H9 (cell line): ENCODE data around the gene CEP126. TPM values are rescaled to one million over a fixed set of nuclear protein-coding genes. Genes with fewer than 3 reads are reported as not detected.

ENCODE experiments used
- DNase-seq: peaks from one replicate; pipeline ENCODE4 v3.0.0-alpha.2; 2017
- H2AFZ ChIP-seq: one replicate; pipeline ENCODE4 v1.6.1; 2013; ENCODE audit warnings: mild to moderate bottlenecking, low read length, control low read depth, moderate library complexity
- H2AK5ac ChIP-seq: 2 replicates; pipeline ENCODE4 v1.6.1; 2013; ENCODE audit warnings: low read length, control low read depth, mixed read lengths; ENCODE audit not compliant: insufficient read length
- H2BK120ac ChIP-seq: one replicate; pipeline ENCODE4 v1.6.1; 2013; ENCODE audit warnings: low read depth, mild to moderate bottlenecking, low read length, control low read depth, inconsistent platforms; ENCODE audit not compliant: poor library complexity, severe bottlenecking
- H2BK12ac ChIP-seq: 2 replicates; pipeline ENCODE4 v1.6.1; 2013; ENCODE audit warnings: low read length, control low read depth, mixed read lengths, low read depth; ENCODE audit not compliant: insufficient read length
- H2BK15ac ChIP-seq: 2 replicates; pipeline ENCODE4 v1.6.1; 2013; ENCODE audit warnings: low read depth, low read length, control low read depth
- H2BK20ac ChIP-seq: one replicate; pipeline ENCODE4 v1.6.1; 2013; ENCODE audit warnings: low read depth, mild to moderate bottlenecking, low read length, control low read depth, inconsistent platforms; ENCODE audit not compliant: poor library complexity, severe bottlenecking
- H2BK5ac ChIP-seq: 2 replicates; pipeline ENCODE4 v1.6.1; 2013; ENCODE audit warnings: low read length, control low read depth, mixed read lengths; ENCODE audit not compliant: insufficient read length
- H3K14ac ChIP-seq: 2 replicates; pipeline ENCODE4 v1.6.1; 2013; ENCODE audit warnings: low read length, control low read depth; ENCODE audit not compliant: insufficient read depth
- H3K18ac ChIP-seq: 2 replicates; pipeline ENCODE4 v1.6.1; 2013; ENCODE audit warnings: low read depth, mild to moderate bottlenecking, mixed read lengths, low read length, control low read depth; ENCODE audit not compliant: insufficient read length
- H3K23ac ChIP-seq: 2 replicates; pipeline ENCODE4 v1.6.1; 2013; ENCODE audit warnings: low read length, control low read depth, mixed read lengths, low read depth; ENCODE audit not compliant: insufficient read length
- H3K23me2 ChIP-seq: 2 replicates; pipeline ENCODE4 v1.6.1; 2013; ENCODE audit warnings: low read depth, mild to moderate bottlenecking, mixed read lengths, low read length, control low read depth; ENCODE audit not compliant: insufficient read length, poor library complexity, severe bottlenecking
- H3K27ac ChIP-seq: 2 replicates; pipeline ENCODE4 v1.5.1; 2013; ENCODE audit warnings: low read length, control low read depth, mixed read lengths, low read depth; ENCODE audit not compliant: insufficient read length
- H3K27me3 ChIP-seq: 2 replicates; pipeline ENCODE4 v1.6.1; 2013; ENCODE audit warnings: low read length, control low read depth, inconsistent platforms; ENCODE audit not compliant: insufficient read depth
- H3K4ac ChIP-seq: 2 replicates; pipeline ENCODE4 v1.6.1; 2013; ENCODE audit warnings: low read depth, mild to moderate bottlenecking, control low read depth, inconsistent platforms, low read length, moderate library complexity
- H3K4me1 ChIP-seq: 2 replicates; pipeline ENCODE4 v1.6.1; 2013; ENCODE audit warnings: low read length, control low read depth, inconsistent platforms; ENCODE audit not compliant: insufficient read depth
- H3K4me2 ChIP-seq: 2 replicates; pipeline ENCODE4 v1.6.1; 2013; ENCODE audit warnings: low read length, control low read depth, mixed read lengths; ENCODE audit not compliant: insufficient read length, insufficient read depth
- H3K56ac ChIP-seq: 2 replicates; pipeline ENCODE4 v1.6.1; 2013; ENCODE audit warnings: low read depth, mild to moderate bottlenecking, mixed read lengths, low read length, control low read depth; ENCODE audit not compliant: insufficient read length
- H3K79me1 ChIP-seq: 2 replicates; pipeline ENCODE4 v1.6.1; 2013; ENCODE audit warnings: low read depth, mild to moderate bottlenecking, moderate library complexity, low read length, control low read depth, inconsistent platforms; ENCODE audit not compliant: insufficient read depth, poor library complexity, severe bottlenecking
- H3K79me2 ChIP-seq: 2 replicates; pipeline ENCODE4 v1.6.1; 2013; ENCODE audit warnings: low read length, control low read depth, inconsistent platforms; ENCODE audit not compliant: insufficient read depth
- H3K9ac ChIP-seq: 2 replicates; pipeline ENCODE4 v1.6.1; 2013; ENCODE audit warnings: low read length, control low read depth, mixed read lengths; ENCODE audit not compliant: insufficient read length; ENCODE audit errors: extremely low read depth
- H3K9me3 ChIP-seq: one replicate; pipeline ENCODE4 v1.6.1; 2013; ENCODE audit warnings: low read depth, low read length, inconsistent platforms; ENCODE audit not compliant: control insufficient read depth
- H3T11ph ChIP-seq: one replicate; pipeline ENCODE4 v1.6.1; 2013; ENCODE audit warnings: mild to moderate bottlenecking, low read length, control low read depth, inconsistent platforms
- H4K20me1 ChIP-seq: one replicate; pipeline ENCODE4 v1.6.1; 2013; ENCODE audit not compliant: control insufficient read depth, insufficient read length, insufficient read depth
- H4K5ac ChIP-seq: 2 replicates; pipeline ENCODE4 v1.6.1; 2013; ENCODE audit warnings: low read depth, mild to moderate bottlenecking, mixed read lengths, low read length, control low read depth; ENCODE audit not compliant: insufficient read length
- H4K8ac ChIP-seq: replicated peaks from 2 replicates; pipeline ENCODE4 v1.6.1; 2013; ENCODE audit warnings: low read length, control low read depth, mixed read lengths, low read depth; ENCODE audit not compliant: insufficient read length
- H4K91ac ChIP-seq: 2 replicates; pipeline ENCODE4 v1.6.1; 2013; ENCODE audit warnings: low read depth, mild to moderate bottlenecking, moderate library complexity, mixed read lengths, low read length, control low read depth; ENCODE audit not compliant: insufficient read length
- H3K27ac Mint-ChIP-seq, 3 experiments: 2 replicates in 2 of 3; 3 replicates in 1 of 3; pipeline ENCODE4 v1.8.0; 2020 to 2021; ENCODE audit warnings: mixed read lengths in 3 of 3, mild to moderate bottlenecking in 1 of 3, moderate library complexity in 1 of 3
- H3K27me3 Mint-ChIP-seq: 2 replicates; pipeline ENCODE4 v1.8.0; 2021; ENCODE audit warnings: low read depth, mild to moderate bottlenecking, moderate library complexity, mixed read lengths
- H3K36me3 Mint-ChIP-seq, 3 experiments: 2 replicates in 2 of 3; 3 replicates in 1 of 3; pipeline ENCODE4 v1.8.0; 2020 to 2021; ENCODE audit warnings: low read depth in 3 of 3, mixed read lengths in 3 of 3; ENCODE audit not compliant: insufficient read depth in 1 of 3
- H3K4me1 Mint-ChIP-seq, 2 experiments: 2 replicates each; pipeline ENCODE4 v1.8.0; 2020; ENCODE audit warnings: mixed read lengths in 2 of 2
- H3K4me3 Mint-ChIP-seq, 2 experiments: 2 replicates in 1 of 2; 3 replicates in 1 of 2; pipeline ENCODE4 v1.8.0; 2020 to 2021; ENCODE audit warnings: mild to moderate bottlenecking in 2 of 2, mixed read lengths in 2 of 2, moderate library complexity in 1 of 2
- H3K9me3 Mint-ChIP-seq, 2 experiments: 2 replicates in 1 of 2; 3 replicates in 1 of 2; pipeline ENCODE4 v1.8.0; 2020; ENCODE audit warnings: mild to moderate bottlenecking in 2 of 2, mixed read lengths in 2 of 2, moderate library complexity in 1 of 2
- CTCF ChIP-seq: fragments of 200-600 bp; sonication (generic); conservative IDR thresholded peaks from 3 replicates; pipeline ENCODE4 v1.8.0; 2021; ENCODE audit warnings: antibody characterized with exemption, mild to moderate bottlenecking
- WGBS: extraction: QIAGEN DNeasy Blood & Tissue Kit; methylation state at CpG from one replicate; pipeline ENCODE4 v1.1.7; 2013; ENCODE audit warnings: missing lambda C conversion rate, low lambda C conversion rate, mixed read lengths; ENCODE audit not compliant: insufficient read length; ENCODE audit errors: extremely low coverage; 5-methylcytosine and 5-hydroxymethylcytosine counted together
- total RNA-seq: library from RNA; stranded (reverse); gene quantifications from 2 replicates; pipeline ENCODE4 v1.2.1, GENCODE V29; 2021

Gene CEP126
- total RNA-seq, 1 experiment from 2014 or later = 1.2 TPM

DNA sequence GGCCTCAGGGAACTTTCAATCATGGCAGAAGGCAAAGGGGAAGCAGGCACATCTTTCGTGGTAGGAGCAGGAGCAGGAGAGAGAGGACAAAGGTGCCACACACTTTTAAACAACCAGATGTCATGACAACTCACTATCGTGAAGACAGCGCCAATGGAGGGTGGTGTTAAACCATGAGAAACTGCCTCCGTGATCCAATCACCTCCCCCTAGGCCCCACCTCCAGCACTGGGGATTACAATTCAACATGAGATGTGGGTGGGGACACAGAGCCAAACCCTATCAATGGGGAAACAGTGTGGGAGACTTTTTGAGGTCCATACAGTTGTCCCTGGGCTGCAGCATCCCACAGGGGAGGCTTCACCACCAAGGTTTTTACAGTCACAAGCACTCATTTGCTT, 90.5 kb downstream of the CEP126 start:
- H3K23ac ChIP-seq = no peak overlapping the region
- H3K4me1 Mint-ChIP-seq = peaks cover 8 to 10% of the 10 kb centered on the region in 2 experiments
- no peaks in the 10 kb centered on the region for H3K27me3 ChIP-seq
- H2BK20ac ChIP-seq = no peak overlapping the region
- H3K4ac ChIP-seq = no peak overlapping the region
- no peak overlapping the region for H2BK15ac ChIP-seq
- no peaks in the 10 kb centered on the region for H3K36me3 Mint-ChIP-seq
- no peak overlapping the region for H3K56ac ChIP-seq
- no peaks in the 10 kb centered on the region for H3K9me3 ChIP-seq
- no peaks in the 10 kb centered on the region for H3K9me3 Mint-ChIP-seq
- H2AFZ ChIP-seq = no peak overlapping the region
- no peak overlapping the region for H3K14ac ChIP-seq
- H4K20me1 ChIP-seq = no peaks in the 10 kb centered on the region
- no CpG with 5 or more reads among the region's 4 CpGs for WGBS
- peak overlapping the region in 2 of 3 experiments; percentile 35 to 65; a peak in 2 of 7 replicates for H3K27ac Mint-ChIP-seq
- no peak overlapping the region for H3T11ph ChIP-seq
- TF ChIP-seq CTCF = no peak
- no peaks in the 10 kb centered on the region for H3K79me1 ChIP-seq
- no peaks in the 10 kb centered on the region for H3K79me2 ChIP-seq
- H2BK12ac ChIP-seq = no peak overlapping the region
- no peak overlapping the region for H3K9ac ChIP-seq
- no peak overlapping the region for H2BK5ac ChIP-seq
- no peaks in the 10 kb centered on the region; the same call in 1 of the 2 replicates for H3K4me1 ChIP-seq
- H3K27ac ChIP-seq = no peak overlapping the region
- H3K4me3 Mint-ChIP-seq = no peak overlapping the region
- no peaks in the 10 kb centered on the region; the same call in 1 of the 2 replicates for H3K27me3 Mint-ChIP-seq
- H4K8ac ChIP-seq = no peak overlapping the region
- no peak overlapping the region for H4K5ac ChIP-seq
- no peaks in the 10 kb centered on the region for H3K23me2 ChIP-seq
- H4K91ac ChIP-seq = no peak overlapping the region
- H2AK5ac ChIP-seq = no peak overlapping the region
- no peak overlapping the region for H3K4me2 ChIP-seq
- DNase-seq = peak; percentile 34
- H2BK120ac ChIP-seq = no peak overlapping the region
- no peak overlapping the region for H3K18ac ChIP-seq
